ENCODE data around the gene NCK2. TPM values are rescaled to one million over a fixed set of nuclear protein-coding genes. Genes with fewer than 3 reads are reported as not detected.

Gene NCK2
- polyA plus RNA-seq, 1 of the 3 experiments (the other 2 are of a cell fraction), result 42.8 TPM

- Histone ChIP-seq H3K9me3 (no peaks in the 10 kb centered on the region), H3K9ac (no peak overlapping the region), H3F3A (replicated peaks; ENCODE audit: insufficient read depth) (peaks cover 7% of the 10 kb centered on the region), H3K79me2 (ENCODE audit: insufficient read depth) (peaks cover 90% of the 10 kb centered on the region), H3K4me2 (no peak overlapping the region), H3K9me2 (no peaks in the 10 kb centered on the region), H3K4me3 (ENCODE audit: low read depth in 2 of 2, low read length in 1 of 2) (no peak overlapping the region), H3K27me3 (ENCODE audit: insufficient read depth) (no peaks in the 10 kb centered on the region), H2AFZ (ENCODE audit: low read depth) (no peak overlapping the region), H3K36me3 (replicated peaks in 1 of 2; ENCODE audit: control insufficient read depth in 1 of 2, insufficient read depth in 2 of 2, low read length in 1 of 2) (no peaks in the 10 kb centered on the region), H4K20me1 (ENCODE audit: insufficient read depth) (peaks cover 61% of the 10 kb centered on the region), H3K4me1 (ENCODE audit: control insufficient read depth in 1 of 2, insufficient read depth in 2 of 2, low read depth in 1 of 2, low read length in 1 of 2) (peaks cover 40 to 48% of the 10 kb centered on the region in 2 experiments), H3K27ac (ENCODE audit: low read depth in 2 of 2, low read length in 1 of 2) (no peak overlapping the region)
- WGBS (ENCODE audit: low lambda C conversion rate), result 91% methylated on average over 6 of the region's 6 CpGs
- DNase-seq, result no peak
- TF ChIP-seq SMC3 (IDR thresholded peaks at IDR 0.05; ENCODE audit: low read depth, low read length) (no peak), FOXM1 (IDR thresholded peaks at IDR 0.05; ENCODE audit: low read depth) (no peak), CTCF (IDR thresholded peaks at IDR 0.05) (no peak), TEAD4 (IDR thresholded peaks at IDR 0.05; ENCODE audit: borderline replicate concordance, insufficient read depth) (no peak), NRF1 (IDR thresholded peaks at IDR 0.05; ENCODE audit: low read depth, low read length) (no peak), TCF12 (IDR thresholded peaks at IDR 0.05) (no peak), PBX3 (IDR thresholded peaks at IDR 0.05) (no peak), RAD21 (IDR thresholded peaks at IDR 0.05; ENCODE audit: low read length) (no peak), TAF1 (IDR thresholded peaks at IDR 0.05; ENCODE audit: borderline replicate concordance, low read depth, low read length) (no peak), YY1 (IDR thresholded peaks at IDR 0.05; ENCODE audit: low read depth) (no peak), USF2 (IDR thresholded peaks at IDR 0.05; ENCODE audit: borderline replicate concordance, low read depth, low read length) (no peak), JUND (IDR thresholded peaks at IDR 0.05) (no peak), FOXJ3 (CRISPR knock-in tag; IDR thresholded peaks at IDR 0.05) (no peak), REST (IDR thresholded peaks at IDR 0.05; ENCODE audit: low read depth, low read length) (no peak), GATA2 (CRISPR knock-in tag; IDR thresholded peaks at IDR 0.05) (no peak), ZBTB33 (IDR thresholded peaks at IDR 0.05; ENCODE audit: borderline replicate concordance, low read depth) (no peak), ELF1 (IDR thresholded peaks at IDR 0.05) (no peak), SIN3A (IDR thresholded peaks at IDR 0.05; ENCODE audit: borderline replicate concordance, low read depth, low read length) (no peak)
- POLR2A ChIA-PET, result no interaction called here
- CTCF ChIA-PET, result interaction anchor here (0.7 kb wide), 1 partner anchor 11 kb away, joined by 3 read pairs; no protein-coding TSS in a partner anchor
These were observed 48.7 kb downstream of the NCK2 start for GRCh38 chr2:105793196-105793975.

All from SK-N-SH (cell line).